Activated T-cell treated with anti-CD3 and anti-CD28 coated beads, Interleukin-2, amount 50 U/mL, for 48 hours (primary cell): ENCODE data around the gene NPEPPS.
"Not testable (repeated sequence)": the region's sequence is repeated elsewhere in the genome, so short reads cannot be mapped to it uniquely, and the experiment has no call there.

ENCODE experiments used
- DNase-seq, 2 experiments: peaks; one replicate each; pipeline ENCODE4 v3.0.0-alpha.2; 2020

NPEPPS gene

DNA sequence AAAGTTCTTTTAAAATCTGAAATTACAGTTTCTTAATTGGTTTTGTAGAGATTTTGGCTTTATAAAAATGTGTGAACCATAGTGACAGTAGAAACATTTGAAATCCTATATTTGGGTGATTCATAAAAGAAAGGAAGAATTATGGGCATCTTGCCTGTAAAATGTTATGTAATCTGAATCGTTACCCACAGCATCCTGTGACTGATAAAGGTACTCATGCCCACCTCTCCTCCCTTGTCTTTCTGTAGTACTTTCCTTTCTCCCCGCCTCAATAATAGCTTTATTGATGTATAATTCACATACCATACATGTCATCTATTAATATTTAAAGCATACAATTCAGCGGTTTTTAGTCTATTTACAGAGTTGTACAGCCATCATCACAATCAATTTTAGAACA is 36.4 kb downstream of the NPEPPS start:
- DNase-seq = not testable (repeated sequence)

DNA sequence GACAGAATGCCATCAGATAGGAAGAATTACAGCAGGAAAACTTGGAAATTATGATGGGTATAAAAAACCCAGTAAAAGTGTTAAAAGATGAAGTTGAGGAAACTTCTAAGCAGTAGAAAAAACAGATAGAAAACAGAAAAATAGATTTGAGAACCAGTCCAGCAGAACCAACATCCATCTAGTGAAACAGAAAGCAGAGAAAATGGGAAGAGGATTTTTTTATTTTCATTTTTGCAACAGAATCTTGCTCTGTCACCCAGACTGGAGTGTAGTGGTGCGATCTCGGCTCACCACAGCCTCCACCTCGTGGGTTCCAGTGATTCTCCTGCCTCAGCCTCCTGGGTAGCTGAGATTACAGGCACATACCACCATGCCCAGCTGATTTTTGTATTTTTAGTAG is 41.7 kb downstream of the NPEPPS start:
- DNase-seq = not testable (repeated sequence)

DNA sequence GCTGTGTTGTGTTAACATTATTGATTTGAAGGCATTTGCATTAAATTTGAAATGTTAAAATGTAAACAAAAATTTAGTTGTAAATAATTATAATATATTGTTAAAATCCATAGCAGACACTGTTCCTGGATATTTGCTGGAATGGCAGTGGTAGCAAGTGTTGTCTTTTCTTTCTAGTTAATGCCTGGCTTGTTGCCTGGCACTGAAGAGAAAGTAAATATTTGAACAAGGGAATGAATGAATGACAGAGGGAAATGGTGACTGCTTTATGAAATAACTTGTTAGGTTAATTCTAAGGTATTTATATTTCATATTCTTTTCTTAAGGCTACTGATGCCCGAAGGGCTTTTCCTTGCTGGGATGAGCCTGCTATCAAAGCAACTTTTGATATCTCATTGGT is 51.5 kb downstream of the NPEPPS start:
- DNase-seq = not testable (repeated sequence)

DNA sequence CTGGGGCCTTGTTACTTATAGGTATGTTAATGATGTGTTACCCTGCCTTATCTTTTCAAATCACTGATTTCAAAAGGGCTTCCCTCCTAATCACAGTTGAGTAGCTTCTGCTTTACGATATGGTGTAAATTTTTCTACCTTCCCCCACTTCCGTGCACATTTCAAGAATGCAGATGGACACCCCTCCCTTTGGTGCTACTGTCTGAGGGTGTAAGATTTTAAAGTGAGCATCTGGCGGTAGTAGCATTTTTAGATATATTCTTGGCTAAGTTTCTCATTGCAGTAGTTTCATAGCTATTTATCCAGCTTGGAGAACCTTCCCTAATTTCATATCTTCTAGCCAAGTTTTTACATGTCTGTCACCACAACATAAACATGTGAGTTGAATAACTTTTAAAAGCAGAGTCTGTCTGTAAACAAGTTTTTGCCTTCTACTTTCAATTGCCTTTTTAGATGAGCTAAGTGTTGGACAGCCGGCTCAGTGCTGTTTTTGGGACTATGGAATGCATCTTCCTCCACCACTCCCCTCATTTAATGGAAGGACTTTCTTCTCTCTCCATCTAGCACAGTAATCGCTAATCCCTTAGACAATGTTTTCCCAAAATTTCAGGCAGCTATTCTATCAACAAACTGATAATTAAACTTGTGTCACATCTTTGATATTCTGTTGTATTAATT is 55.6 kb downstream of the NPEPPS start:
- DNase-seq = not testable (repeated sequence)

DNA sequence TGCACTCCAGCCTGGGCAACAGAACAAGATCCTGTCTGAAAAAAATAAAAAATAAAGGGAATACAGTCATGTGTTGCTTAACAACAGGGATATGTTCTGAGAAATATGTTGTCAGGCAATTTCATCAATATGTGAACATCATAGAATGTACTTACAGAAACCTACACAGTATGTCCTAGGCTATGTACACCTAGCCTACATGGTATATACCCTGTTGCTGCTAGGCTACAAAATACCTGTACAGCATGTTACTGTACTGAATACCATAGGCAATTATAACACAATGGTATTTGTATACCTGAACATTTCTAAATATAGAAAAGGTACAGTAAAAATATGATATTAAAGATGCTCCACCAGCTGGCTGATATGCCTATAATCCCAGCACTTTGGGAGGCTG is 62.6 kb downstream of the NPEPPS start:
- not testable (repeated sequence) for DNase-seq

DNA sequence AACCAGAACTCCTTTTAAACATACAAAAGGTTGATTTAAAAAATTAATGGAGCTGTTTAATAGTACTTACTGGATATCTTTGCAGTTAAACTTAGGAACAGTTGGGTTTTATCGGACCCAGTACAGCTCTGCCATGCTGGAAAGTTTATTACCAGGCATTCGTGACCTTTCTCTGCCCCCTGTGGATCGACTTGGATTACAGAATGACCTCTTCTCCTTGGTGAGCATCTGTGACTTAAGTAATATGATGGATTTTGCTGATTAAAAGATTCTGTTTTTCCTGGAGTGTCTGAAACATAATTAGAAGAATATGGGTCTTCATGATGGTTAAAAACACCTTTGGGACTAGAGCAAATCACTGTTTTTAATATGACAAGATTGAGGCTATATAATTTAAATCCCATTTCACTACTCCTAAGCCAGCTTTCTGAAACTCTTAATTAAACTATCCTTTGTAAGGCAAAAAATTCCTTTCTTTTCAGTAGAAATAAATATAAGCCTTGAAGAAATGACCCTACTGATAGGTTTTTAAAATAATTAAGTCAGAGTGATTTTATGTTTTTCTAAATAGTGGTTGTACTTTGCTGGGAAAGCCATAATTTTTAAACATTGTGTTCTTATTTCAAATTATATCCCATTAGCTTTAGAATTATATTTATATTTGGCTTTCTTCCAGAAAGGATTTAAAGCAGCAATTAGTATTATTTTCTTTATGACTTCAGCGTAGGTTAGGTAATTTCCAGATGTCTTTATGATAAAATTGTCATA is 73.1 kb downstream of the NPEPPS start:
- DNase-seq = no peak

DNA sequence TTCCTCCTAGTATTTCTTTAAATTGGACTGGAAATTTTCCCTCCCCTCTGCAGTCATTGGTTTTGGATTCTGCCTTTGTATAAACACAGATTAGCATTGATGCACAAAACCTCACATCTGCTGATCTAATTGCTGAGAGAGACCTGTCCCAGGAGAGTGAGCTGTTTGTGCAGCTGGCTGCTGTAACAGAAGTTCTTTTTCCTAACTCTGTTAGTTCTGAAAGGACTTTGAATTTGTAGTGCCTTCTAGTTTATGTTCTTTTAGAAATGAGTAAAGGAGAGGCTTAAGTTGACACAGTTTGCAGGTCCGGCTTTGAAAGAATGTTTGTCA is 73.7 kb downstream of the NPEPPS start:
- no peak for DNase-seq

DNA sequence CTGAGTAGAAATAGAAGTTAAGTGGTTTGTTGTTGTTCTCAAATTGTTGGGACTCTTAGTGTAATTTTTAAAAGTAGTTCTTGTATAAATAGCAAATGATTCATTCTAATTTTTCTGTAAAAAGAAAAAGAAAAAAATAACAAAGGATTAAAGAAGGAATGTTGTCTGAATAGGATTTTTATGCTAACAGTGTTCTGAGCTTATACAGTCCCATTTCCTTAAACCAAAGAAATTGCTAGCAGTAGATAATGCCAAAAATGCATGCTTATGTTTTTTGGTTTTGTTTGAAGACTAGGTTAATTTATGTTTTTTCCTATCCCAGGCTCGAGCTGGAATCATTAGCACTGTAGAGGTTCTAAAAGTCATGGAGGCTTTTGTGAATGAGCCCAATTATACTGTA is 74.1 kb downstream of the NPEPPS start:
- no peak for DNase-seq

DNA sequence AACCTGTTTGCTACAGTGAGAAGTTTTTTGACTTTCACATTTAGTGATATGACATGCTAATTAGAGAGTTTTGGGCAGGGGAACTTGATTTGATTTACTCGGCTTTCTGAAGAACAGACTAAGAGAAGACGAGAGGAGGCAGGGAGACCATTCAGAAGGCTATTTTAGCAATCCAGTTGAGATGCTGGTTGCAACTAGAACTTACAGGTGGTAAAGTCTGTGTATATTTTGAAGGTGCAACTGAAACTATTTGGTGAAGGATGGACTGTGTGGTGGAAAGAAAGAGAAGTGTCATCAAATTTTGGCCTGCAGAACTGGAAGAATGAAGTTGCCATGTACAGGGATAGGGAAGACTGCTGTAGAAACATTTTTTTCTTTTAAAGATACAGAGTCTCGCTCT is 76.6 kb downstream of the NPEPPS start:
- no peak for DNase-seq

DNA sequence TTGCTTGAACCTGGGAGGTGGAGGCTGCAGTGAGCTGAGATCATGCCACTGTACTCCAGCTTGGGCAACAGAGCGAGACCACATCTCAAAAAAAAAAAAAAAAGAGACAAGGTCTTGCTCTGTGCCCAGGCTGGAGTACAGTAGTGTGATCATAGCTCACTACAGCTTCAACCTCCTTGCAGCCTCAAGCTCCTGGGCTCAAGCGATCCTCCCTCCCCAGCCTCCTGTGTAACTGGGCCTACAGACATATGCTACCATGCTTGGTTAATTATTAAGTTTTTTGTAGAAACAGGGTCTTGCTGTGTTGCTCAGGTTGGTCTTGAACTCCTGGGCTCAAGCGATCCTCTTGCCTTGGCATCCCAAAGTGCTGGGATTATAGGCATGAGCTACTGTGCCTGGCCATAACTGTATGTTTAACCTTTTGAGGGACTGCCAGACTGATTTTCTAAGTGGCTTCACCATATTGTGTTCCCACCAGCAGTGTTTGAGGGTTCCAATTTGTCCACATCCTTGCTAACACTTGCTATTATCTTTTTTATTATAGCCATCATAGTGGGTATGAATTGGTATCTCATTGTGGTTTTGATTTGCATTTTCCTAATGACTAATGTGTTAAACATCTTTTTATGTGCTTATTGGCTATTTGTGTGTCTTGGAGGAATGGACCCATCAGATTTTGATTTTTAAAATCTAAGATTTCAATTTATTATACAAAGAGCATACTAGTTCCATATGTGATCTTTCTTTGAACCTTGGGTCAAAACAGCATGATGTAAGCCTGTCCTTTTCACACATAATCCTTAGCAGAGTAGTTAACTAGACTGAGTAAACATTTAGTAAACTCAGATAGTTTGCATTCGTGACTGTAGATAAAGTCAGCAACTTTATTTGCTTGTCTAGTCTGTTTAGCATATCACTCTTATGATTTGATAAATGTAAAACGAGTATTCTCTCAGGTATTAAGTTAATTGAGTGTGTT is 80.8 kb downstream of the NPEPPS start:
- no peak for DNase-seq

DNA sequence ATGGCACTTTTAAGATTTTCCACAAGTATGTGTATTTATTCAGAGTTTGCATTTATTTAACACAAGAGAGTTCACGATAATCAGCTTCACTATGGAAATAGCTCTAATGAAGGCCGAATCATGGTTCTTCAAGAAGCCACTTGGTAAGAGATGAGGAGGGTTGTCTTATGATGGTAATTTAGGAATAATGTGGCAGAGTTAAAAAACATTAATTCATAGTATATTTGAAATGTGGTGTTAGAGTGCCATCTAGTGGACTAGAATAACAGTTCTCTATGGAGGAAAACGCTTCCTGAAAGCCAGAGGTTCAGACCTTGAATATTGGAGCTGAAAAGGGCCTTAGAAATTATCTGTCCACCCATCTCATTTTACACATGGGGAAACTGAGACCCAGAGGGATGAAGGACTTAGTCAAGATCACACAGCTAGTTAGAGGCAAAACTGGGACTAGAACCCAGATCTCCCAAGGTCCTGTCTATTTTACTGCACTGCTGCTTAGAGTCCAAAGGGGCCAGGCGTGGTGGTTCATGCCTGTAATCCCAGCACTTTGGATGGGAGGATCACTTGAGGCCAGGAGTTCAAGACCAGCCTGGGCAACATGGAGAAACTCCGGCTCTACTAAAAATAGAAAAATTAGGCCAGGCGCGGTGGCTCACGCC is 85.0 kb downstream of the NPEPPS start:
- DNase-seq = no peak

DNA sequence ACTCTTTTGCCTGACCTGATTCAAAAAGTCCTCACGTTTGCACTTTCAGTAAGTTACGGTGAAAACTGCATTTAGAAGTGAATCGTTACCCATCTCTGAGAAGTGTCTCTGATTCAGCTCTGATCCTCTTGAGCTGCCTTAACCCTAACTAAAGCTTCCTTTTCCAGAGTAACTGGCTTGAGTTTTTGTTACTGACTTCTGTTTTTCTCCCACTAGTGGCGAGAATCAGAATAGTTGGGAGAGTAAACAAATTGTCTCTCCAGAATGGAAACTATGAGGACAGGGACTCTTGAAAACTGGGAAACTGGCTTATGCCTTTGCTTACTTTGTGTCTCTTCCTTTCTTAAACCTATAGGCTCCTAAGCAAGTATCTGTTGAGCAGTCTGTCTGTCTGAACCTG is 87.5 kb downstream of the NPEPPS start:
- no peak for DNase-seq

DNA sequence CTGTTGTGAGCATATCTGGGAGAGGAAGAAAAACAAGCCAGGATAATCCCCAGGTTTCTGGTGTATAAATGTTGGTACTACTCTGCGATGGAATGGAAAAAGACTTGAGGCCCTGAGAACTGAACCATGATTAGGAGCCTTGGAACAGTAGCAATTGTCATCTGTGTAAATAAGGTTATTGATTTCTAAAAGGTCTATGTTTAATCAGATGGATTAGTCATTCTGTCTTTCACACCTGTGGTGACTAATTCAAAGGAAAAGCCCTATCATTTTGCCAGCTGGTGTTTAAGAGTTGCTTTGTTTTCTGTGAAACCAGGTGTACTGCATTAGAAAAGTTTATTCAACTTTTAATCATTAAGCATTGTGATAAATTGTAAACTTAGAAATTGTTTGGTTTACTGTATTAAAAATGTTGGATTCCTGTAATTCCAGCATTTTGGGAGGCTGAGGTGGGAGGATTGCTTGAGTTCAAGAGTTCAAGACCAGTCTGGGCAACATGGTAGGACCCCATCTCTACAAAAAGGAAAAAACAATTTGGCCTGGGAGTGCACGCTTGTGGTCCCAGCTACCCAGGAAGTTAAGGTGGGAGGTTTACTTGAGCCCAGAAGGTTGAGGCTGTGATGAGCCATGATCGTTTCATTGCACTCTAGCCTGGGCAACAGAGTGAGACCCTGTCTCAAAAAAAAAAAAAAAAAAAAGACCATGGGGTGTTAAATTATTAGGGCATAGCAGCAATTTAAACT is 89.8 kb downstream of the NPEPPS start:
- no peak for DNase-seq

DNA sequence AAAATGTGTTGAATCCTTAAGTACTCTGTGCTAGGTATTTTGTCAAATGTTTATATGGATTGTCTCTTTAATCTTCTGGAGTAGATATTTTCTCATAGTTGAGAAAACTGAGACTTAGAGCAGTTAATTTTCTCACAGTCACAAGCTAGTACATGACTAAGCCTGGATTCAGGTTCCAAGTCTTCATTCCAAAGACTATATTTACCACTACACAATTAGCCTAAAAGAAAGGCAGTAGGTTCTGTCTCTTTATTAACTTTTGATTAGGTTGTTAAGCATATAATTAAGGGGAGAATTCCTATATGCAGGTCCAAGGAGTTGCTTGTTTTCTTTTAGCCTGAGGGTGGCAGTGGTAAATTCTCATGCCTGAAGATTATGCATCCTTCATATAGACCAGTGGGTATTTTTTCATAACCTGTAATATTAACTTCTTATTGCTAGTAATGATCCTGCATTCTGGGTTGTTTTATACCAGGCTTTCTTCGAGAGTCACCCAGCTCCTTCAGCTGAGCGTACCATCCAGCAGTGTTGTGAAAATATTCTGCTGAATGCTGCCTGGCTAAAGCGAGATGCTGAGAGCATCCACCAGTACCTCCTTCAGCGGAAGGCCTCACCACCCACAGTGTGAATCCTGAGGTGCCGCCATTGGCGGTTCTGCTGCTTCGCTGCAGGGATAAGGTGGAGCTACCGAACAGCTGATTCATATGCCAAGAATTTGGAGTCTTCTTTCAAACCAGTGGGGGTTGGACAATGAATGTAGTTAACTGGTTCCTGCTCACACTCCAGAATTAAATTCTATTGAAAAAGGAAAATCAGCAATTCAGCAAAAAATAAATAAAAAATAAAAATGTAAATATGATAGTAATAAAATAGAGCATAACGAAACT is 90.6 kb downstream of the NPEPPS start:
- no peak for DNase-seq

DNA sequence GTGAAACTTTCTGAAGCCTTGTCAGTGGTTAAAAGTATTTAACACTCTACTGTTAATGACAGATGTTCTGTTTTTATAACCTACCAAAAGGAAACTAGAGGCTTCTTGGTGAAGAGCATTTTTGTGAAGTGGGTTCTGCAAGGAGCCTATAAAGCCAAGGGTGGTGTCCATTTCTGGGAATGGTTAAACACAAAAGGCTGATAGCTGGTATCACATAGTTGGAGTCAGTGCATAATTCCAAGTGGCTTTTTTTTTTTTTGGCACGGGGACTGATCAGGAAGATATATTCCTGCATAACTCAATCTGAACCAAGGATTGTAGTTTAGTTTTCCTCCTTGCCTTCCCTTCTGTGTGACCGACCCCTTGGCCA is 91.3 kb downstream of the NPEPPS start:
- DNase-seq = no peak

DNA sequence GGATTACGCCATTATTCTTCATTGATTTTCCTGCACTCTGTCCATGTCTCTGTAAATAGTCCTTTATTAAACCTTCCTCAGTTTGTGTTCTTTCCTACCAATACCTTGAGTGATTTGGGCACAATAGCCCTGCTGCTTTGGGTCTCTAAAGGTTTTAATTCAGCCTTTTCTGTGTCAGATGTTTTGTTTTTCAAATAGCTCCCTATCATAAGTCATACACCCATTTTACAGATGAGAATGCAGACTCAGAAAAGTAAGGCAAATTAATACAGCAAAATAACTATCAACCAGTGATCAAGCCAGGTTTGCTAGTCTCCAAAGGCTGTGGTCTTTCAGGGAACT is 93.8 kb downstream of the NPEPPS start:
- DNase-seq = no peak

DNA sequence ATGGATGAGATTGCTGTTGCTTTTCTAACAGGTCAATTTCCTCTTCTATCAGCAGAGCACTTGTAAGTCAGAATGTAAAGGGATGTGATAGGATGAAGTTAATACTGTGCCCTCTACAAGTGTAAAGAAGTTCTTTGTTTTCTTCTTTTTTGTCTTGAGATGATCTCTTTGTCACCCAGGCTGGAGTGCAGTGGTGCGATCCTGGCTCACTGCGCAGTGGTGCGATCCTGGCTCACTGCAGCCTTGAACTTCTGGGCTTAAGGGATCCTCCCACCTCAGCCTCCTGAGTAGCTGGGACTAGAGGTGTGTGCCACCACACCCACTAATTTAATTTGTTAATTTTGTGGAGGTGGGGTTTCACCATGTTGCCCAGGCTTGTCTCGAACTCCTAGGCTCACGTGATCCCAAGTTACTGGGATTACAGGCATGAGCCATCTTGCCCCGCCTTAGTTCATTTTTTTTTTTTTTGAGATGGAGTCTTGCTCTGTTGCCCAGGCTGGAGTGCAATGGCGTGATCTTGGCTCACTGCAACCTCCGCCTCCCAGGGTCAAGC is 97.2 kb downstream of the NPEPPS start:
- no peak for DNase-seq

DNA sequence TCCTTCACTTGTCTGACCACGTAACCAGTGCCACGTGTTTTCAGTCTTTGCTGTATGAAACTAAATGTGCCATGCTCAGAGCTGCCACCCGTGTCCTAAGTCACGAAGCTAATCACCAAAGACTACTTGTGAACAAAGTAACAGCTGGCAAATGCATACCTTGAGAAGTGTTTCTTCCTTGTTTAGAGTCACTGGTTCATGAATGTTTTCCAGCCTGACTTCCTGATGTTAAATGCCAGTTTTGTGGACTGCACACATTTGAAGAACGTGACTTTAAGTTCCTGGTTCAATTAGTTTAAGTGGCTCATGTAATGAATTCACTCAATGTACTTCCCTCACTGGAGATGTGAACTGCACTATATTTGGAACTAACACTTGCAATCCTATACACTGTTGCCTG is 98.9 kb downstream of the NPEPPS start:
- no peak for DNase-seq

DNA sequence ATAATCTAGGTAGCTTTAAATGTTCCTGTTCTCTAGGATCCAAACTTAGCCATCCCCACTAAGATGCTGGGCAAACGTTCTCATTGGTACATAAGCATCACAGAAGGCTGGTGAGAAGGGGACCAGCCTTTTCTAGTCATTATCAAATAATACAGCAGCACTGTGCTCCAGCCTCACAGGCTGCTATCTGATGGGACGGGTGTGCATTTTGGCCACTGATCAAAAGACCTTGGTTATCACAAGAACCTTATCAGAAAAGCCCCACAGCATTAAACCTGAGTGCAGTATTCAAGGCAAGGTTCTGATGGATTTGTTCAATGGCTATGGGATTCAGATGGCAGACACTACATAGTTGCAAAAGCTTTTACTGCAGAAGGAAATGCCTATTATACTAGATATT is 99.7 kb downstream of the NPEPPS start:
- DNase-seq = no peak

DNA sequence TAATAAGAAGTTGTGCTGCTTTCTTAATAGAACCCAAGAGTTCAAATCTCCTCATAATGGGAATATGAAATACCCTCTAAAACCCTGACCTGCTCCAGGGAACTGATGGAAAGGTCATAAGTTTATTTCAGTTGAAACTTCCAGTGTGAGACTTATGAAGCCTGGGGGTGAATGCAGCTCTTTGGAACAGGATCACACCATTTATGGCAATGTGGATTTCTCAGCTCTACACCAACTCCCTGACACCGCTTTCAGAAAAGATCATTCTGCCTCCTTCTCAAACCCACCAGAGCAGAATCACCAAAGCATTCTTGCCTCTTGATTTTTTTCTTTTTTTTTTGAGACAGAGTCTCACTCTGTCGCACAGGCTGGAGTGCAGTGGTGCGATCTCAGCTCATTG is 102.1 kb downstream of the NPEPPS start:
- DNase-seq = no peak

DNA sequence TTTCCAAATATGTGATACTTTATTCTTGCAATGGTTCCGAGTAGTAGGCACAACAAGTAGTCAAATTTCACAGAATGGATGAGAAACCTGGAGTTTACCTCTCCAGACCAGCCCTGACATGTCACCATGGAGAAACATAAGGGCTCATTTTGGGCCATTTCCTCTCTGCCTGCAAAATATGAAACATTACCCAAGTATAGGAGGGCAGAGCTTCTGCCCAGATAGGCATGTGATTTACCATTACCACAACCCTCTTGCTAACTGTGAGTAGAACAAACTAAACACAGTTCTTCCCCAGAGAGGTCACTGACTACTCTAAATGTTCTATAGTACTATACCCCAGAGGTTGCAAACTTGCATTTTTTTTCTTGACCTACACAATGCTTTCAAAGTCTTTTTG is 103.1 kb downstream of the NPEPPS start:
- DNase-seq = no peak
